HG03135 (cell line): ENCODE measurements around the gene TTLL8.

Source experiments
- ATAC-seq: cut with Tn5 transposase; IDR thresholded peaks from one replicate; pipeline ENCODE4 v1.9.1; 2021; ENCODE audit warnings: mild to moderate bottlenecking, moderate library complexity; ENCODE audit not compliant: unreplicated experiment

TTLL8 gene

DNA sequence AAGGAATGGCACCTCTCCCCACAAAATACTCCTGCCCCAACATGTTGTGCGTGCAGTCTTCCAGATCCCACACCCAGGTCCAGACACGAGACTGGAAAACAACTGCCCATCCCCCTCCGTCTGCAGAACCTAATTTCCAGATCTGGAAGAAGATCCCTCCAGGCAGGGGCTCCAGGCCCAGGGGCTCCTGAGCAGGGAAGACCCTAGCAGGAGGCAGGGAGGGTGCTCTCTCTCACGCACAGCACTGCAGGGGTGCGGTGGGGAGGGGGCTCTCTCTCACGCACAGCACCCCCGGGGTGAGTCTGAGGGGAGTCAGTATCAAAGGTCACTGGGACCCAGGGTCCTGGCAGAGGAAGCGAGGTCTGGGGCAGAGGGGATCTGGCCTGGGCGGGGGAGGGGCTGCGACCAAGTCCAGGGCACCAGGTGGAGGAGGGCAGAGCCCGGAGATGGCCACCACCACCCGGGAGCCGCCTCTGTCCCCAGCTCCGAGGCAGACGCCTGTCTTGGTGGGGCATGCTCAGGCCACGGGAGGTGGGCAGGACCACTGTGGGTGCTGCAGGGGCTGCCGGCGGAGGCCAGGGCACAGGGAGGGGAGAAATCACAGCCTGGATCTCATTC, 25.5 kb upstream of the TTLL8 start:
- no peak for ATAC-seq

DNA sequence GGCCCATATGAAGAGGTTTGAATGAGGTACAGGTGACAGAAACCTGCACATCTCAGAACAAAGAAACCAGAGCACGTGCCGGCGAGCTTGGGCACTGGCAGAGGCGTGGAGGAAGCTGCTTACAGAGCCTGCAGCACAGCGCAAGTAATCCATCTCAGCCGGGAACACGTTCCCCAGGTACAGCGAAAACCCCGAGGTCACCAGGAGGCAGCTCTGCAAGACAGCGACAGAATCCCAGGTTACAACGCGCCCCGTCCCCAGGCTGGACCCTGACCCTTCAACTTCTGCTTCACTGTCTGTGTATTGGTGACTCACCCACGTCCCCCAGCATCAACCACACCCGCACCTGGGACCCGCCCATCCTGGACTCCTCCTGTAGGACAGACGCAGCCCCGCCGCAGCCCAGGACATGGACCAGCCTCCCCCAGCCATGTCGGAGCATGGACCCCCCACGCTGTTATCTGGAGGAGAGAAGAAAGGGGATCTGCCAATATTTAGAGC, 24.9 kb upstream of the TTLL8 start:
- ATAC-seq = no peak

- ATAC-seq = no peak
Observed at GRCh38 chr22:50082197-50082715, 24.2 kb upstream of the TTLL8 start.

GRCh38 chr22:50081426-50082196, 23.5 kb upstream of the TTLL8 start:
- ATAC-seq = no peak

GRCh38 chr22:50080077-50080465, 22.0 kb upstream of the TTLL8 start:
- no peak for ATAC-seq

DNA sequence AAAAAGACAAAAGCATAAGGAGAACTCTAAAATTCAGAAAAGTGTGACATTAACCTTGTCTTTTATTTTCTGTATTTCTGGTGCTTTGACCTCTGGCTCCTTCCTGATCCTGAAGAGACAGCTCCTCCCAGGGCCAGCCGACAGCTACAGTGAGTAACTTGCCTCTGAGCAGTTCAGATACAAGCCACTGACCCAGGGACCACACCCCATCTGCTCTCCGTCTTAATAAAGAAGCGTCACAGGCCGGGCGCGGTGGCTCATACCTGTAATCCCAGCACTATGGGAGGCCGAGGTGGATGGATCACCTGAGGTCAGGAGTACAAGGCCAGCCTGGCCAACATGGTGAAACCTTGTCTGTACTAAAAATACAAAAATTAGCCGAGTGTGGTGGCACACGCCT, 20.7 kb upstream of the TTLL8 start:
- no peak for ATAC-seq

DNA sequence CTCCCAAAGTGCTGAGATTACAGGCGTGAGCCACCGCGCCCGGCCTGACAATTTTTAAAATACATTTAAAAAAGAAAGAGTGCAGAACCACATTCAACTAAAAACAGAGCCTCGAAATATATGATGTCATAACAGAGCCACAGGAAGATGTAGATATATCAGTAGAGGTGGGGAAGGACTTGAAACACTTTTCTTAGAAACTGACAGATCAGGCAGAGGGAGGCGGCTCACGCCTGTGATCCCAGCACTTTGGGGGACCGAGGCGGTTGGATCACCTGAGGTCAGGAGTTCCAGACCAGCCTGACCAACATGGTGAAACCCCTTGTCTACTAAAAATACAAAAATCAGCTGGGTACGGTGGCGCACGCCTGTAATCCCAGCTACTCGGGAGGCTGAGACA, 20.1 kb upstream of the TTLL8 start:
- no peak for ATAC-seq

DNA sequence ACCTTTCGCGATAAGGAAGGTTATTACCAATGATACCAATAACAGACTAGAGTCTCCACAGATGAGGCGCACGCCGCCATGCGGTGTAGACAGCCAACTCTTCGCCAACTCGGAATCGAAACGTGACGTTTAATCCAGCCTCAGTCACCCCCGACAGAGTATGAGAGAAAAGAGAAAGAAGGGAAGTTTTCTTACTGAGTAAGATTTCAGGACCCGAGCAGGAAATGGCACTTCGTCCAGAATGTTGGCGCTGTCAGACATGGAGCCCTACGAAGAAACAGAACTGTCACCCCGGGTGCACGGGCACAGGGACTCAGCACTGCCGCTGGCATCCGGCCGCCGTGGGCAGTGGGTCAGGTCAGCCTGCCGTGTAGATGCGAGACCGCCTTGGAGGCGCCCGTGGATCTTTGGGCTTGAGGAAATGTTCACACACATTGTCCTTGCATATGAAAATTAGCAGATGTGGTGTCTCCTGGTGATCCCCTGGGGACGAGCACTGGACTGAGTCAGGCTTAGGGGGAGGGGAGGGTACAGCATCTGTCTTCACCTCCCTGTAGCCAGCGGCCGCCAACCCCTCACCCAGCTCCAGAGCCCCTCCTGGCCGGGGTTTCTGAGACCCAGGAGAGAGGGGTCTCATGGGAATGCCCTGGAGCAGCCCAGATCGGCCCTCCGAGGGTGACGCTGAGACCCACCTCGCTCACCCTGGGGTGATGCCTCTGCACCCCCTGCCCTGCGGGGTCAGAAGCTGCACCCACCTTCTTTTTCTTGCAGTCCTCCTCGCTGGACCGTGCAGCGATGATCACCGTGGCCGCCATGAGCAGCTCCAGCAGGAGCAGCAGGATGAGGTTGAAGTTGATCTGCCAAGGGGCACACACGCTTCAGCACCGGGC, 18.8 kb upstream of the TTLL8 start:
- ATAC-seq = no peak

GRCh38 chr22:50074551-50075530, 16.7 kb upstream of the TTLL8 start:
- no peak for ATAC-seq

DNA sequence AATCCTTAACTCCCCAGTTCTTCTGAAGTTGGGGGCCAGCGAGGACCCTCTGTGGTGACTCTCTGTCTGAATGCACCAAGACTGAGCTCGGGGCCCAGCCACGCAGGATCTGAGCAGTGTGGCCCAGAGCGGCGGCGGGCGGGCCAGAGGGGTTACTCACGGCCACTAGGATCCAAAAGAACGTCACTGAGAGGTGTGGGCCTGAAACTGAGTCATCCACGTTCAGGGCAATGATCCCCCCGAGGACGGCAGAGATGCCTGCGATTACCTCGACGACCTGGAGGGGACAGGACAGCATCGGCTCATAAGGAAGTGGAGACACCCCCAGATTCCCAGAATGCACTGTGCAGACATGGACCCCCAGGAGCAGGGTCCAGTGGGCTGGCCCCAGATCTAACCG, 16.0 kb upstream of the TTLL8 start:
- no peak for ATAC-seq

DNA sequence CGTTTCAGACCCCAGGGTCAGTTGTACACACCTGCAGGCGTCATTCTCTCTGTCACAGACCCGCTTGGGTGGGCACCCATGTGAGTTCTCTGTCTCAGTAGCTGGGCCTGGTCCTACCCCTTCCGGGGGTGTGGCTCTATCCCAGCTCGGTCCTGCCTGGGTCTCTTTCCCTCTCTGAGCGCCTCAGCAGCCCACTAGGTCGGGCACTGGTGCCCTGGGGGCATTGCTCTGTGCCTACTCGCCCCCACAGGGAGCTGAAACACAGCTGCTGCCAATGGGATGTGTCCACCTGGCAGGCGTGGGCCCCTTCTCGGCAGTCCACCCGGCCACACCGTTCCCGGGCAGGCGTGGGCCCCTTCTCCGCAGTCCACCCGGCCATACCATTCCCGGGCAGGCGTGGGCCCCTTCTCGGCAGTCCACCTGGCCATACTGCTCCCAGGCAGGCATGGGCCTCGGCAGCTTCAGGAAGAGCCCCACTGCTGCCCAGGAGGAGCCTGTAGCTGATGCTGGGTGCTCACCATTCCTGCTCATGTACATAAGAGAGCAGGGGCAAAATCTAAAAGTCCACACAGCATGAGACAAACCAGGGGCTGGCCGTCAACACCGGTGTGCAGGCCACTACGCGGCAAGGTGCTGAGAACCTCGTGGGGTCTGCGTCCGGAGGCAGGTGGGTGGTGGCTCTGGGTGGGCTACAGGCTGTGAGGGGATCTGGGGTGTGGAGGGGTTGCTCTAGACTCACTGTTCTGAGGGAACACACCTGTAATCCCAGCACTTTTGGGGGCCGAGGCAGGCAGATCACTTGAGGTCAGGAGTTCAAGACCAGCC, 14.8 kb upstream of the TTLL8 start:
- no peak for ATAC-seq

DNA sequence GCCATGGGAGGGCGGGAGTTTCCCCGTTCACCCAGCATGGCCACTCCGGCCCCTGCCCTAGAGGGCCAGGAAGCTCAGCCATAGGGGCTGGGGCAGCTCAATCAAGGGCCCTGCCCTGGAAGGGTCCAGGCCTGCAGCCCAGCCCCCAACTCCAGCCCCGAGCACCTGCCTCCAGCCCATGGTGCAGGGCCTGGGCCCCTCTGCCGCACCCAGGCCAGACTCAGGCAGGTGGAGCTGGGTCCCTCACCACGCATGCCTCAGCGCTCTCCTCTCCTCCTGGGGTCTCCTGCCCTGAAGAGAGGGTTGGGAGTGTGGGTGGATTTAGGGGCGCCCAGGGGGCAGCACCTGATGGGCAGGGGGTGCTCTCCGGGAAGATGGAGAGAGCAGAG, 14.1 kb upstream of the TTLL8 start:
- no peak for ATAC-seq

GRCh38 chr22:50071432-50072166, 13.5 kb upstream of the TTLL8 start:
- ATAC-seq = no peak

GRCh38 chr22:50070366-50070765, 12.3 kb upstream of the TTLL8 start:
- ATAC-seq = no peak

GRCh38 chr22:50068096-50068495, 10.0 kb upstream of the TTLL8 start:
- ATAC-seq = no peak

DNA sequence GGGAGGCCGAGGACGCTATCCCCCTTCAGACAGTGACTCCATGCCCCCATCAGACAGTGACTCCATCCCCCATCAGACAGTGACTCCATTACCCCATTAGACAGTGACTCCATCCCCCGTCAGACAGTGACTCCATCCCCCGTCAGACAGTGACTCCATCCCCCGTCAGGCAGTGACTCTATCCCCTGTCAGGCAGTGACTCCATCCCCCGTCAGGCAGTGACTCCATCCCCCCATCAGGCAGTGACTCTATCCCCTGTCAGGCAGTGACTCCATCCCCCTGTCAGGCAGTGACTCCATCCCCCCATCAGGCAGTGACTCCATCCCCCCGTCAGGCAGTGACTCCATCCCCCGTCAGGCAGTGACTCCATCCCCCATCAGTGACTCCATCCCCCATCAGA, 9.1 kb upstream of the TTLL8 start:
- no peak for ATAC-seq

DNA sequence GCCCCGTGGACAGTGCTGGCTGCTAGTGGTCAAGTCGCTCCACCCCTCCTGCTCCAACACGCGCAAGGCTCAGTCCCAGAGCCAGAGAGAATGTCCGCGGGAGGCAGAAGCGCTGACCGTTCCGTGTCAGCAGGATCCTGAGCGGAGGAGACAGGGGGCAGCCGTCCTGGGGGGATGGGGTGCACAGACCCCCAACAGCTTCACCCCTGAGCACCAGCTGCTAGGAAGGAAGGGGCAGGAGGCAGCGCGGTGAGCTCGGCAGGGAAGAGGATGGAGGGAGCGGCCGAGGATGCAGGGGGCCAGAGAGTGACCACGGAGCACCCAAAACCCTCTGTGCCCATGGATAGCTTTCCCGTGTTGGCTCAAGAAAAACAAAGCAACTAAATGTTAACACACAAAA, 6.4 kb upstream of the TTLL8 start:
- no peak for ATAC-seq

- no peak for ATAC-seq
Observed at GRCh38 chr22:50063589-50064393, 5.7 kb upstream of the TTLL8 start.
